HG03565 (cell line): ENCODE measurements around the gene SIAE.

Source experiments
- ATAC-seq: cut with Tn5 transposase; IDR thresholded peaks from one replicate; pipeline ENCODE4 v1.9.1; 2021; ENCODE audit warnings: mild to moderate bottlenecking, moderate library complexity; ENCODE audit not compliant: unreplicated experiment

Gene SIAE

GRCh38 chr11:124673333-124674167, at the start of gene SIAE, which contains the start of gene SPA17:
Gene SIAE, minus strand, starts transcription at chr11:124673739. Its CDS starts 31 bp downstream, at chr11:124673708.
Gene SPA17, plus strand, starts transcription at chr11:124673904. Its CDS starts 1,361 bp downstream, at chr11:124675265.
- ATAC-seq, result peak; percentile 71

- no peak for ATAC-seq
Measured at GRCh38 chr11:124722176-124722575, 48.6 kb upstream of the SIAE start.

GRCh38 chr11:124719534-124719933, 46.0 kb upstream of the SIAE start:
- ATAC-seq, result no peak

GRCh38 chr11:124718801-124719200, 45.3 kb upstream of the SIAE start:
- ATAC-seq, result no peak

- ATAC-seq, result no peak
Measured at GRCh38 chr11:124717786-124718651, 44.5 kb upstream of the SIAE start.

- ATAC-seq, result no peak
Measured at GRCh38 chr11:124717421-124717785, 43.9 kb upstream of the SIAE start.

- ATAC-seq, result no peak
Measured at GRCh38 chr11:124716591-124716990, 43.1 kb upstream of the SIAE start.

GRCh38 chr11:124712392-124712791, 38.9 kb upstream of the SIAE start:
- no peak for ATAC-seq

GRCh38 chr11:124707829-124708228, 34.3 kb upstream of the SIAE start:
- ATAC-seq, result no peak

- no peak for ATAC-seq
Measured at GRCh38 chr11:124700028-124700427, 26.5 kb upstream of the SIAE start.

- no peak for ATAC-seq
Measured at GRCh38 chr11:124699547-124699946, 26.0 kb upstream of the SIAE start.

GRCh38 chr11:124693142-124693541, 19.6 kb upstream of the SIAE start:
- ATAC-seq, result no peak

- no peak for ATAC-seq
Measured at GRCh38 chr11:124682443-124682842, 8.9 kb upstream of the SIAE start.

- no peak for ATAC-seq
Measured at GRCh38 chr11:124681421-124681820, 7.9 kb upstream of the SIAE start.

GRCh38 chr11:124678416-124678815, 4.9 kb upstream of the SIAE start:
- ATAC-seq, result no peak

- ATAC-seq, result no peak
Measured at GRCh38 chr11:124676386-124676785, 2.8 kb upstream of the SIAE start.

- ATAC-seq, result no peak
Measured at GRCh38 chr11:124674571-124674970, 1.0 kb upstream of the SIAE start.

- ATAC-seq, result no peak
Measured at GRCh38 chr11:124674168-124674517, 604 bp upstream of the SIAE start.

- no peak for ATAC-seq
Measured at GRCh38 chr11:124672536-124673215, 863 bp downstream of the SIAE start.

GRCh38 chr11:124670732-124671131, 2.8 kb downstream of the SIAE start:
- ATAC-seq, result no peak

- ATAC-seq, result peak; percentile 31
Measured at GRCh38 chr11:124669193-124669592, 4.3 kb downstream of the SIAE start.
